Neural cell (in vitro differentiated cells): ENCODE results near the gene CMKLR1. TPM values are rescaled to one million over a fixed set of nuclear protein-coding genes. Genes with fewer than 3 reads are reported as not detected.

Experiments used
- H2AFZ ChIP-seq: fragments of 200-600, 300-800 bp; sonication (generic), shearing (Covaris generic); 2 replicates; pipeline ENCODE4 v1.6.0; 2014; ENCODE audit warnings: low read depth, mild to moderate bottlenecking, antibody characterized with exemption, low read length, moderate library complexity
- H3F3A ChIP-seq: fragments of 200-600 bp; shearing (Covaris generic); 2 replicates; pipeline ENCODE4 v1.6.1; 2016; ENCODE audit warnings: mild to moderate bottlenecking, moderate library complexity, mixed read lengths, antibody characterized with exemption, low read length; ENCODE audit not compliant: insufficient read depth, poor library complexity, severe bottlenecking
- H3K27ac ChIP-seq: fragments of 200-600, 300-800 bp; sonication (generic), shearing (Covaris generic); 2 replicates; pipeline ENCODE4 v1.5.1; 2014; ENCODE audit warnings: mild to moderate bottlenecking, low read length, moderate library complexity
- H3K27me3 ChIP-seq: fragments of 300-800, 200-600 bp; sonication (generic), shearing (Covaris generic); 2 replicates; pipeline ENCODE4 v1.6.0; 2014; ENCODE audit warnings: mild to moderate bottlenecking, low read depth, low read length, moderate library complexity; ENCODE audit not compliant: insufficient read depth
- H3K36me3 ChIP-seq: fragments of 300-800, 200-600 bp; sonication (generic), shearing (Covaris generic); 2 replicates; pipeline ENCODE4 v1.5.1; 2014; ENCODE audit warnings: mild to moderate bottlenecking, antibody characterized with exemption, low read length, moderate library complexity; ENCODE audit not compliant: insufficient read depth
- H3K4me2 ChIP-seq: fragments of 300-800, 200-600 bp; sonication (generic), shearing (Covaris generic); 2 replicates; pipeline ENCODE4 v1.6.0; 2014; ENCODE audit warnings: mild to moderate bottlenecking, low read length
- H3K4me3 ChIP-seq: fragments of 300-800, 200-600 bp; sonication (generic), shearing (Covaris generic); 2 replicates; pipeline ENCODE4 v1.5.1; 2014; ENCODE audit warnings: mild to moderate bottlenecking, low read length, moderate library complexity
- H3K79me2 ChIP-seq: fragments of 200-600 bp; shearing (Covaris generic); replicated peaks from 2 replicates; pipeline ENCODE4 v1.6.0; 2014; ENCODE audit warnings: mild to moderate bottlenecking, low read length, moderate library complexity; ENCODE audit not compliant: insufficient read depth
- H3K9ac ChIP-seq: fragments of 300-800, 200-600 bp; sonication (generic), shearing (Covaris generic); 2 replicates; pipeline ENCODE4 v1.6.1; 2016; ENCODE audit warnings: mild to moderate bottlenecking, low read length, mixed read lengths
- H3K9me2 ChIP-seq: fragments of 200-600 bp; shearing (Covaris generic); 2 replicates; pipeline ENCODE4 v1.6.1; 2016; ENCODE audit warnings: mild to moderate bottlenecking, low read length, mixed read lengths; ENCODE audit not compliant: insufficient read depth
- H3K9me3 ChIP-seq: fragments of 200-600, 300-800 bp; sonication (generic), shearing (Covaris generic); 2 replicates; pipeline ENCODE4 v1.6.1; 2016; ENCODE audit warnings: mild to moderate bottlenecking, mixed run types, low read length, moderate library complexity, mixed read lengths
- H4K20me1 ChIP-seq: fragments of 200-600 bp; shearing (Covaris generic); 2 replicates; pipeline ENCODE4 v1.6.1; 2016; ENCODE audit warnings: mild to moderate bottlenecking, mixed run types; ENCODE audit not compliant: insufficient read depth
- CTCF ChIP-seq: fragments of 450-650 bp; IDR thresholded peaks from 2 replicates; pipeline ENCODE4 v1.5.1; 2014; ENCODE audit warnings: antibody characterized with exemption, mild to moderate bottlenecking, moderate library complexity; ENCODE audit not compliant: poor library complexity, severe bottlenecking
- EP300 ChIP-seq: fragments of 450-650 bp; conservative IDR thresholded peaks from 2 replicates; pipeline ENCODE4 v1.6.1; 2014; ENCODE audit warnings: antibody characterized with exemption, mild to moderate bottlenecking, moderate library complexity; ENCODE audit not compliant: poor library complexity, severe bottlenecking
- EZH2 ChIP-seq: fragments of 200-600, 300-800 bp; shearing (Covaris generic), sonication (generic); IDR thresholded peaks from 2 replicates; pipeline ENCODE4 v1.6.1; 2014; ENCODE audit warnings: antibody characterized with exemption, low read length, borderline replicate concordance, mild to moderate bottlenecking; ENCODE audit not compliant: insufficient read depth, poor library complexity, severe bottlenecking
- MXI1 ChIP-seq: fragments of 450-650 bp; conservative IDR thresholded peaks from 2 replicates; pipeline ENCODE4 v1.6.1; 2014; ENCODE audit warnings: antibody characterized with exemption, mild to moderate bottlenecking; ENCODE audit not compliant: poor library complexity, severe bottlenecking
- POLR2AphosphoS5 ChIP-seq: IDR thresholded peaks from 2 replicates; pipeline ENCODE4 v1.6.1; 2012
- RAD21 ChIP-seq: fragments of 450-650 bp; conservative IDR thresholded peaks from 2 replicates; pipeline ENCODE4 v1.6.1; 2014; ENCODE audit warnings: antibody characterized with exemption, mild to moderate bottlenecking, moderate library complexity
- SMC3 ChIP-seq: fragments of 450-650 bp; conservative IDR thresholded peaks from 2 replicates; pipeline ENCODE4 v1.6.1; 2014; ENCODE audit warnings: antibody characterized with exemption, mild to moderate bottlenecking, moderate library complexity; ENCODE audit not compliant: poor library complexity
- TAF1 ChIP-seq: IDR thresholded peaks from 2 replicates; pipeline ENCODE4 v1.6.1; 2012; ENCODE audit warnings: low read depth
- polyA plus RNA-seq: library from polyadenylated mRNA; depleted of rRNA; stranded (reverse); fragments of >200 nt; gene quantifications from 2 replicates; pipeline ENCODE4 v1.2.3, GENCODE V29; 2014
- TF ChIP-seq, protein P1 (sequence below): IDR thresholded peaks from 2 replicates; pipeline ENCODE4 v1.6.1; 2012; ENCODE audit warnings: borderline replicate concordance

The CMKLR1 gene
- polyA plus RNA-seq, 1 donor from 2014 or later = 0.06 TPM

DNA sequence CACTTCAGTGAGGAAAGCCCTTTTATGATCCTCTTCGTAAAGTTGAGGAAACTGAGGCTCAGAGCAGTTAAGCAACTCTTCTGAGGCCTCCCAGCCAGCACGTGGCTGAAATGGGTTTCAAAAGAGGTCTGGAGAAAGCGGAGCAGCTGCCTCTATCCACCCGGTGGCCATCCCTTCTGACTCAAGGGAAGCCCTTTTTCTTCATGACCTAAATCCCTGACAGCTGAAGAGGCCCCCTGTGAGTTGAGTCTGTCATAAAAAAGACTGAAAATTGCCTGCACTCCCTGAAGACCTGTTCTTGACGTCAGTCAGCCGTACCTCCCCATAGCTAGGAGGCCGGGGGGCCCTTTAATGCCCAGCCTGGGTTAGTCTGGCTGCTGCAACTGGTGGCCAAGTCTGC is 10.7 kb downstream of the CMKLR1 start:
- Histone ChIP-seq H3K27ac (no peak overlapping the region), H3K36me3 (no peaks in the 10 kb centered on the region), H3K4me2 (no peak overlapping the region), H3K9me2 (no peaks in the 10 kb centered on the region), H4K20me1 (no peaks in the 10 kb centered on the region), H3F3A (no peaks in the 10 kb centered on the region), H2AFZ (no peak overlapping the region), H3K9me3 (no peaks in the 10 kb centered on the region), H3K9ac (no peak overlapping the region), H3K4me3 (no peak overlapping the region), H3K27me3 (no peaks in the 10 kb centered on the region), H3K79me2 (no peaks in the 10 kb centered on the region)
- TF ChIP-seq RAD21 (no peak), SMC3 (no peak), MXI1 (no peak), EP300 (no peak), EZH2 (no peak), POLR2AphosphoS5 (no peak), CTCF (no peak), TAF1 (no peak)
- TF ChIP-seq, protein P1, sequence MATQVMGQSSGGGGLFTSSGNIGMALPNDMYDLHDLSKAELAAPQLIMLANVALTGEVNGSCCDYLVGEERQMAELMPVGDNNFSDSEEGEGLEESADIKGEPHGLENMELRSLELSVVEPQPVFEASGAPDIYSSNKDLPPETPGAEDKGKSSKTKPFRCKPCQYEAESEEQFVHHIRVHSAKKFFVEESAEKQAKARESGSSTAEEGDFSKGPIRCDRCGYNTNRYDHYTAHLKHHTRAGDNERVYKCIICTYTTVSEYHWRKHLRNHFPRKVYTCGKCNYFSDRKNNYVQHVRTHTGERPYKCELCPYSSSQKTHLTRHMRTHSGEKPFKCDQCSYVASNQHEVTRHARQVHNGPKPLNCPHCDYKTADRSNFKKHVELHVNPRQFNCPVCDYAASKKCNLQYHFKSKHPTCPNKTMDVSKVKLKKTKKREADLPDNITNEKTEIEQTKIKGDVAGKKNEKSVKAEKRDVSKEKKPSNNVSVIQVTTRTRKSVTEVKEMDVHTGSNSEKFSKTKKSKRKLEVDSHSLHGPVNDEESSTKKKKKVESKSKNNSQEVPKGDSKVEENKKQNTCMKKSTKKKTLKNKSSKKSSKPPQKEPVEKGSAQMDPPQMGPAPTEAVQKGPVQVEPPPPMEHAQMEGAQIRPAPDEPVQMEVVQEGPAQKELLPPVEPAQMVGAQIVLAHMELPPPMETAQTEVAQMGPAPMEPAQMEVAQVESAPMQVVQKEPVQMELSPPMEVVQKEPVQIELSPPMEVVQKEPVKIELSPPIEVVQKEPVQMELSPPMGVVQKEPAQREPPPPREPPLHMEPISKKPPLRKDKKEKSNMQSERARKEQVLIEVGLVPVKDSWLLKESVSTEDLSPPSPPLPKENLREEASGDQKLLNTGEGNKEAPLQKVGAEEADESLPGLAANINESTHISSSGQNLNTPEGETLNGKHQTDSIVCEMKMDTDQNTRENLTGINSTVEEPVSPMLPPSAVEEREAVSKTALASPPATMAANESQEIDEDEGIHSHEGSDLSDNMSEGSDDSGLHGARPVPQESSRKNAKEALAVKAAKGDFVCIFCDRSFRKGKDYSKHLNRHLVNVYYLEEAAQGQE = no peak

GRCh38 chr12:108327621-108328344 is 11.3 kb downstream of the CMKLR1 start:
- H3K27ac ChIP-seq = no peak overlapping the region
- H3K4me3 ChIP-seq = no peak overlapping the region
- no peaks in the 10 kb centered on the region for H3K27me3 ChIP-seq
- H4K20me1 ChIP-seq = no peaks in the 10 kb centered on the region
- no peak overlapping the region for H3K4me2 ChIP-seq
- no peaks in the 10 kb centered on the region for H3K9me3 ChIP-seq
- TF ChIP-seq, protein P1 = no peak
- TF ChIP-seq POLR2AphosphoS5 = no peak
- no peaks in the 10 kb centered on the region for H3K9me2 ChIP-seq
- no peaks in the 10 kb centered on the region for H3F3A ChIP-seq
- no peak overlapping the region for H3K9ac ChIP-seq
- H2AFZ ChIP-seq = no peak overlapping the region
- no peaks in the 10 kb centered on the region for H3K79me2 ChIP-seq
- no peaks in the 10 kb centered on the region for H3K36me3 ChIP-seq
